ENCODE results near the gene PARD3.

GRCh38 chr10:34734918-34735317 is 80.2 kb downstream of the PARD3 start:
- TF ChIP-seq, protein P1, sequence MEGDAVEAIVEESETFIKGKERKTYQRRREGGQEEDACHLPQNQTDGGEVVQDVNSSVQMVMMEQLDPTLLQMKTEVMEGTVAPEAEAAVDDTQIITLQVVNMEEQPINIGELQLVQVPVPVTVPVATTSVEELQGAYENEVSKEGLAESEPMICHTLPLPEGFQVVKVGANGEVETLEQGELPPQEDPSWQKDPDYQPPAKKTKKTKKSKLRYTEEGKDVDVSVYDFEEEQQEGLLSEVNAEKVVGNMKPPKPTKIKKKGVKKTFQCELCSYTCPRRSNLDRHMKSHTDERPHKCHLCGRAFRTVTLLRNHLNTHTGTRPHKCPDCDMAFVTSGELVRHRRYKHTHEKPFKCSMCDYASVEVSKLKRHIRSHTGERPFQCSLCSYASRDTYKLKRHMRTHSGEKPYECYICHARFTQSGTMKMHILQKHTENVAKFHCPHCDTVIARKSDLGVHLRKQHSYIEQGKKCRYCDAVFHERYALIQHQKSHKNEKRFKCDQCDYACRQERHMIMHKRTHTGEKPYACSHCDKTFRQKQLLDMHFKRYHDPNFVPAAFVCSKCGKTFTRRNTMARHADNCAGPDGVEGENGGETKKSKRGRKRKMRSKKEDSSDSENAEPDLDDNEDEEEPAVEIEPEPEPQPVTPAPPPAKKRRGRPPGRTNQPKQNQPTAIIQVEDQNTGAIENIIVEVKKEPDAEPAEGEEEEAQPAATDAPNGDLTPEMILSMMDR (IDR thresholded peaks at IDR 0.05; ENCODE audit: low read depth, low read length, poor library complexity, severe bottlenecking): no peak
- TF ChIP-seq EZH2phosphoT487 (IDR thresholded peaks at IDR 0.05; ENCODE audit: borderline replicate concordance, low read length): no peak
